Adrenal gland (tissue), 5 donors: ENCODE results near the gene RNF144B.

Experiments
- POLR2A ChIP-seq, 2 donors: fragments of 450-650 bp; IDR thresholded peaks; one replicate each; pipeline ENCODE4 v1.6.1; 2017; ENCODE audit warnings: antibody characterized with exemption in 2 of 2, mild to moderate bottlenecking in 2 of 2, moderate library complexity in 1 of 2
- TF ChIP-seq, protein P1 (sequence below), 6 experiments: fragments of 450-650 bp in 4 of 6; fragments of 200-600 bp in 2 of 6; sonication (generic) in 1 of 6; IDR thresholded peaks; 1 replicate in 5 of 6; 2 replicates in 1 of 6; pipeline versions ENCODE4 v1.5.1 to v1.8.0; 2016 to 2021; ENCODE audit warnings: antibody characterized with exemption in 6 of 6, mild to moderate bottlenecking in 2 of 6, moderate library complexity in 1 of 6
- donor health status: DM: no; HTN: no; CAD: no.

- TF ChIP-seq, protein P1, sequence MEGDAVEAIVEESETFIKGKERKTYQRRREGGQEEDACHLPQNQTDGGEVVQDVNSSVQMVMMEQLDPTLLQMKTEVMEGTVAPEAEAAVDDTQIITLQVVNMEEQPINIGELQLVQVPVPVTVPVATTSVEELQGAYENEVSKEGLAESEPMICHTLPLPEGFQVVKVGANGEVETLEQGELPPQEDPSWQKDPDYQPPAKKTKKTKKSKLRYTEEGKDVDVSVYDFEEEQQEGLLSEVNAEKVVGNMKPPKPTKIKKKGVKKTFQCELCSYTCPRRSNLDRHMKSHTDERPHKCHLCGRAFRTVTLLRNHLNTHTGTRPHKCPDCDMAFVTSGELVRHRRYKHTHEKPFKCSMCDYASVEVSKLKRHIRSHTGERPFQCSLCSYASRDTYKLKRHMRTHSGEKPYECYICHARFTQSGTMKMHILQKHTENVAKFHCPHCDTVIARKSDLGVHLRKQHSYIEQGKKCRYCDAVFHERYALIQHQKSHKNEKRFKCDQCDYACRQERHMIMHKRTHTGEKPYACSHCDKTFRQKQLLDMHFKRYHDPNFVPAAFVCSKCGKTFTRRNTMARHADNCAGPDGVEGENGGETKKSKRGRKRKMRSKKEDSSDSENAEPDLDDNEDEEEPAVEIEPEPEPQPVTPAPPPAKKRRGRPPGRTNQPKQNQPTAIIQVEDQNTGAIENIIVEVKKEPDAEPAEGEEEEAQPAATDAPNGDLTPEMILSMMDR (IDR thresholded peaks at IDR 0.05) = no peak
- no peak for TF ChIP-seq POLR2A (IDR thresholded peaks at IDR 0.05)
Observed at GRCh38 chr6:18406955-18407749, 20.0 kb downstream of the RNF144B start.
